Measurements from ENCODE around the gene BEAN1.

Gene BEAN1

GRCh38 chr16:66483689-66484452 lies 56.8 kb downstream of the BEAN1 start:
- peak; percentile 99 for TF ChIP-seq CTCF (IDR thresholded peaks at IDR 0.05; ENCODE audit: low read depth, low read length, missing control alignments)
- DNase-seq (ENCODE audit: extremely low read depth, low read depth): peak; percentile 21
- no peak overlapping the region for H3K4me3 ChIP-seq (replicated peaks; ENCODE audit: low read depth, low read length)

GRCh38 chr16:66484453-66485213 lies 57.5 kb downstream of the BEAN1 start:
- DNase-seq (ENCODE audit: extremely low read depth, low read depth): no peak
- no peak overlapping the region for H3K4me3 ChIP-seq (replicated peaks; ENCODE audit: low read depth, low read length)
- TF ChIP-seq CTCF (IDR thresholded peaks at IDR 0.05; ENCODE audit: low read depth, low read length, missing control alignments): no peak

GRCh38 chr16:66485376-66485775 lies 58.3 kb downstream of the BEAN1 start:
- no peak overlapping the region for H3K4me3 ChIP-seq (replicated peaks; ENCODE audit: low read depth, low read length)
- DNase-seq (ENCODE audit: extremely low read depth, low read depth): no peak
- no peak for TF ChIP-seq CTCF (IDR thresholded peaks at IDR 0.05; ENCODE audit: low read depth, low read length, missing control alignments)

GRCh38 chr16:66486199-66486772 lies 59.2 kb downstream of the BEAN1 start:
- no peak for TF ChIP-seq CTCF (IDR thresholded peaks at IDR 0.05; ENCODE audit: low read depth, low read length, missing control alignments)
- no peak overlapping the region for H3K4me3 ChIP-seq (replicated peaks; ENCODE audit: low read depth, low read length)
- no peak for DNase-seq (ENCODE audit: extremely low read depth, low read depth)

- no peak overlapping the region for H3K4me3 ChIP-seq (replicated peaks; ENCODE audit: low read depth, low read length)
- no peak for DNase-seq (ENCODE audit: extremely low read depth, low read depth)
- no peak for TF ChIP-seq CTCF (IDR thresholded peaks at IDR 0.05; ENCODE audit: low read depth, low read length, missing control alignments)
Measured at GRCh38 chr16:66486773-66487579, 59.9 kb downstream of the BEAN1 start.

- TF ChIP-seq CTCF (IDR thresholded peaks at IDR 0.05; ENCODE audit: low read depth, low read length, missing control alignments): no peak
- DNase-seq (ENCODE audit: extremely low read depth, low read depth): no peak
- H3K4me3 ChIP-seq (replicated peaks; ENCODE audit: low read depth, low read length): no peak overlapping the region
Measured at GRCh38 chr16:66487580-66488275, 60.6 kb downstream of the BEAN1 start.

All from HFF-Myc (cell line).